Measurements from ENCODE around the gene PPM1G. TPM values are rescaled to one million over a fixed set of nuclear protein-coding genes. Genes with fewer than 3 reads are reported as not detected.

Gene PPM1G
- total and polyA plus RNA-seq, 10 donors: 36.0 to 59.3 (median 48.4) TPM

- intact Hi-C loops (cut with DNase I; ENCODE audit: low total_unique reads): no loop called here
- DNase-seq: no peak
- 89 to 95% (median 93%) methylated on average over 4 of the region's 4 CpGs for WGBS, 5 donors
These were observed 46.5 kb downstream of the PPM1G start for GRCh38 chr2:27362678-27363420.

GRCh38 chr2:27356382-27357181 is 52.8 kb downstream of the PPM1G start, which contains the start of gene GTF3C2:
GTF3C2 (minus strand) TSS chr2:27356764; CDS start chr2:27343554, 13,210 bp downstream.
- Histone ChIP-seq H3K36me3 (peaks cover 0 to 8% (median 0%) of the 10 kb centered on the region in 6 donors), H3K4me3 (peak within 1 kb of the TSS; percentile 78 to 99 (median 94)), H3K27me3 (replicated peaks in 1 of 7) (no peaks in the 10 kb centered on the region), H3K27ac (peak within 1 kb of the TSS; percentile 89 to 98 (median 94)), H3K9me3 (no peaks in the 10 kb centered on the region), H3K4me1 (peaks cover 26 to 63% (median 49%) of the 10 kb centered on the region in 6 donors)
- 0 to 1% (median 0%) methylated on average over 34 to 67 of the region's 67 CpGs for WGBS, 5 donors
- DNase-seq: peak; percentile 97
- TF ChIP-seq POLR2AphosphoS5 (IDR thresholded peaks at IDR 0.05) (peak; percentile 85 to 87 (median 87)), CTCF (IDR thresholded peaks at IDR 0.05 in 8 of 11, conservative IDR thresholded peaks at IDR 0.05 in 3 of 11) (peak in 7 of 11 experiments; percentile 17 to 51 (median 25)), POLR2A (IDR thresholded peaks at IDR 0.05) (peak in 1 of 3 donors; percentile 30)
- intact Hi-C loops (cut with DNase I; ENCODE audit: low total_unique reads): no loop called here

More at GRCh38 chr2:27362678-27363420, 46.5 kb downstream of the PPM1G start:
- H3K4me1 ChIP-seq: peaks cover 2 to 9% (median 7%) of the 10 kb centered on the region in 6 donors
- H3K4me3 ChIP-seq: no peak overlapping the region
- H3K9me3 ChIP-seq: no peaks in the 10 kb centered on the region
- H3K36me3 ChIP-seq: peaks cover 0 to 50% (median 44%) of the 10 kb centered on the region in 6 donors
- no peak for TF ChIP-seq POLR2AphosphoS5 (IDR thresholded peaks at IDR 0.05)
- TF ChIP-seq CTCF (IDR thresholded peaks at IDR 0.05 in 8 of 11, conservative IDR thresholded peaks at IDR 0.05 in 3 of 11): no peak
- no peak for TF ChIP-seq POLR2A (IDR thresholded peaks at IDR 0.05)
- no peak overlapping the region for H3K27ac ChIP-seq
- H3K27me3 ChIP-seq (replicated peaks in 1 of 7): no peaks in the 10 kb centered on the region

GRCh38 chr2:27356056-27356381 is 53.4 kb downstream of the PPM1G start:
- TF ChIP-seq POLR2AphosphoS5 (IDR thresholded peaks at IDR 0.05): no peak
- TF ChIP-seq POLR2A (IDR thresholded peaks at IDR 0.05): no peak
- TF ChIP-seq CTCF (IDR thresholded peaks at IDR 0.05 in 8 of 11, conservative IDR thresholded peaks at IDR 0.05 in 3 of 11): no peak
- peak; percentile 90 for DNase-seq
- H3K27ac ChIP-seq: peak overlapping the region; percentile 89 to 98 (median 94)
- no peaks in the 10 kb centered on the region for H3K27me3 ChIP-seq (replicated peaks in 1 of 7)
- H3K4me3 ChIP-seq: peak overlapping the region; percentile 78 to 99 (median 94)
- peaks cover 0 to 8% (median 0%) of the 10 kb centered on the region in 6 donors for H3K36me3 ChIP-seq
- 0 to 1% (median 0%) methylated on average over 11 to 12 of the region's 12 CpGs for WGBS, 5 donors
- intact Hi-C loops (cut with DNase I; ENCODE audit: low total_unique reads): no loop called here
- H3K9me3 ChIP-seq: no peaks in the 10 kb centered on the region
- peaks cover 27 to 69% (median 52%) of the 10 kb centered on the region in 6 donors for H3K4me1 ChIP-seq

GRCh38 chr2:27354597-27354927 is 54.8 kb downstream of the PPM1G start:
- Histone ChIP-seq H3K4me1 (peaks cover 27 to 83% (median 59%) of the 10 kb centered on the region in 6 donors), H3K4me3 (no peak overlapping the region), H3K9me3 (no peaks in the 10 kb centered on the region), H3K36me3 (peaks cover 0 to 19% (median 4%) of the 10 kb centered on the region in 6 donors), H3K27me3 (replicated peaks in 1 of 7) (no peaks in the 10 kb centered on the region), H3K27ac (no peak overlapping the region)
- intact Hi-C loops (cut with DNase I; ENCODE audit: low total_unique reads): no loop called here
- no peak for TF ChIP-seq POLR2A (IDR thresholded peaks at IDR 0.05)
- no peak for DNase-seq
- WGBS, 5 donors: 89 to 98% (median 93%) methylated on average over 7 of the region's 7 CpGs
